Measurements from ENCODE around the gene CFAP65. TPM values are rescaled to one million over a fixed set of nuclear protein-coding genes. Genes with fewer than 3 reads are reported as not detected.

The CFAP65 gene
- total RNA-seq, 1 experiment from 2014 or later: 0.52 TPM

- POLR2A ChIA-PET: no interaction called here
These were observed 80.1 kb downstream of the CFAP65 start for GRCh38 chr2:218961229-218961628.

More at GRCh38 chr2:218961229-218961628, 80.1 kb downstream of the CFAP65 start:
- no peaks in the 10 kb centered on the region for H3K79me2 ChIP-seq (ENCODE audit: insufficient read depth, low read length)
- CTCF ChIA-PET: interaction anchor here (1.1 kb wide), 1 partner anchor 8 kb away, joined by 7 read pairs; no protein-coding TSS in a partner anchor
- no peak overlapping the region for H3K4me3 ChIP-seq (replicated peaks in 1 of 2; ENCODE audit: low read depth in 1 of 2, low read length in 2 of 2)
- RAD21 ChIA-PET (ENCODE audit: low non-redundant PET in 1 of 2, low total read pairs in 2 of 2, uncharacterized antibody in 2 of 2, unreplicated experiment in 2 of 2): no interaction called here
- H3K9ac ChIP-seq (ENCODE audit: low read length): no peak overlapping the region
- no peaks in the 10 kb centered on the region for H3K36me3 ChIP-seq (ENCODE audit: control insufficient read depth in 1 of 2, insufficient read depth in 2 of 2, low read length in 2 of 2)
- no peaks in the 10 kb centered on the region for H3K9me3 ChIP-seq (ENCODE audit: control insufficient read depth in 1 of 2, insufficient read depth in 1 of 2, low read depth in 1 of 2, low read length in 2 of 2)
- peak overlapping the region; percentile 12; the same call in 1 of the 2 replicates for H3K4me2 ChIP-seq (ENCODE audit: low read length)
- peaks cover 10% of the 10 kb centered on the region; the same call in 1 of the 2 replicates for H3K27me3 ChIP-seq (ENCODE audit: insufficient read depth, low read length)
- DNase-seq (ENCODE audit: low read depth, low spot score) (no peak), ATAC-seq (no peak)
- H4K20me1 ChIP-seq (ENCODE audit: insufficient read depth): no peaks in the 10 kb centered on the region
- H3K9me2 ChIP-seq (ENCODE audit: insufficient read depth): no peaks in the 10 kb centered on the region
- no TSS peak for BruUV-seq (replicated peaks)
- intact Hi-C loops (cut with micrococcal nuclease): no loop called here
- H3K4me1 ChIP-seq (ENCODE audit: control insufficient read depth in 1 of 2, insufficient read depth in 2 of 2, low read length in 2 of 2): peaks cover 0 to 31% of the 10 kb centered on the region in 2 experiments; a peak in 2 of 4 replicates
- no peak overlapping the region for H2AFZ ChIP-seq (ENCODE audit: low read depth, low read length, poor library complexity, severe bottlenecking)
- no peak for TF ChIP-seq EGR1 (IDR thresholded peaks at IDR 0.05; ENCODE audit: low read depth)
- TF ChIP-seq POLR2A (IDR thresholded peaks at IDR 0.05; ENCODE audit: borderline replicate concordance, extremely low read depth, insufficient read depth, insufficient read length): no peak
- TF ChIP-seq FOSL1 (IDR thresholded peaks at IDR 0.05; ENCODE audit: low read depth): no peak
- no peak for TF ChIP-seq SIN3A (IDR thresholded peaks at IDR 0.05; ENCODE audit: low read depth)
- no peak for TF ChIP-seq RAD21 (IDR thresholded peaks at IDR 0.05; ENCODE audit: low read depth)
- TF ChIP-seq CTCF (IDR thresholded peaks at IDR 0.05 in 2 of 3, conservative IDR thresholded peaks at IDR 0.05 in 1 of 3; ENCODE audit: borderline replicate concordance in 1 of 3, insufficient read depth in 1 of 3, low read depth in 2 of 3, low read length in 2 of 3): no peak
- no peak for TF ChIP-seq ZBTB33 (IDR thresholded peaks at IDR 0.05; ENCODE audit: extremely low read depth, insufficient replicate concordance, low read length)
- no peak for TF ChIP-seq ELF1 (IDR thresholded peaks at IDR 0.05; ENCODE audit: borderline replicate concordance, low read depth)
- TF ChIP-seq ZNF274 (IDR thresholded peaks at IDR 0.05; ENCODE audit: low read depth, low read length): no peak
- no peak for TF ChIP-seq EZH2phosphoT487 (IDR thresholded peaks at IDR 0.05; ENCODE audit: borderline replicate concordance)
- no peak for TF ChIP-seq CBX3 (IDR thresholded peaks at IDR 0.05; ENCODE audit: low read depth)
- TF ChIP-seq ZFX (IDR thresholded peaks at IDR 0.05): no peak
- TF ChIP-seq REST (IDR thresholded peaks at IDR 0.05; ENCODE audit: low read depth): no peak
- no peak for TF ChIP-seq CEBPB (IDR thresholded peaks at IDR 0.05; ENCODE audit: low read depth)
- TF ChIP-seq ATF3 (IDR thresholded peaks at IDR 0.05): no peak
- TF ChIP-seq YY1 (IDR thresholded peaks at IDR 0.05; ENCODE audit: extremely low read depth, insufficient replicate concordance, low read depth, low read length): no peak
- TF ChIP-seq POLR2AphosphoS5 (IDR thresholded peaks at IDR 0.05; ENCODE audit: low read depth, low read length): no peak
- H3K27ac ChIP-seq (ENCODE audit: low read depth, low read length): no peak overlapping the region
